Neural cell (in vitro differentiated cells): ENCODE results near the gene TEX54.

ENCODE experiments used
- EP300 ChIP-seq: fragments of 450-650 bp; conservative IDR thresholded peaks from 2 replicates; pipeline ENCODE4 v1.6.1; 2014; ENCODE audit warnings: antibody characterized with exemption, mild to moderate bottlenecking, moderate library complexity; ENCODE audit not compliant: poor library complexity, severe bottlenecking
- POLR2AphosphoS5 ChIP-seq: IDR thresholded peaks from 2 replicates; pipeline ENCODE4 v1.6.1; 2012
- RAD21 ChIP-seq: fragments of 450-650 bp; conservative IDR thresholded peaks from 2 replicates; pipeline ENCODE4 v1.6.1; 2014; ENCODE audit warnings: antibody characterized with exemption, mild to moderate bottlenecking, moderate library complexity
- TF ChIP-seq, protein P1 (sequence below): fragments of 450-650 bp; IDR thresholded peaks from 2 replicates; pipeline ENCODE4 v1.5.1; 2014; ENCODE audit warnings: antibody characterized with exemption, mild to moderate bottlenecking, moderate library complexity; ENCODE audit not compliant: poor library complexity, severe bottlenecking

DNA sequence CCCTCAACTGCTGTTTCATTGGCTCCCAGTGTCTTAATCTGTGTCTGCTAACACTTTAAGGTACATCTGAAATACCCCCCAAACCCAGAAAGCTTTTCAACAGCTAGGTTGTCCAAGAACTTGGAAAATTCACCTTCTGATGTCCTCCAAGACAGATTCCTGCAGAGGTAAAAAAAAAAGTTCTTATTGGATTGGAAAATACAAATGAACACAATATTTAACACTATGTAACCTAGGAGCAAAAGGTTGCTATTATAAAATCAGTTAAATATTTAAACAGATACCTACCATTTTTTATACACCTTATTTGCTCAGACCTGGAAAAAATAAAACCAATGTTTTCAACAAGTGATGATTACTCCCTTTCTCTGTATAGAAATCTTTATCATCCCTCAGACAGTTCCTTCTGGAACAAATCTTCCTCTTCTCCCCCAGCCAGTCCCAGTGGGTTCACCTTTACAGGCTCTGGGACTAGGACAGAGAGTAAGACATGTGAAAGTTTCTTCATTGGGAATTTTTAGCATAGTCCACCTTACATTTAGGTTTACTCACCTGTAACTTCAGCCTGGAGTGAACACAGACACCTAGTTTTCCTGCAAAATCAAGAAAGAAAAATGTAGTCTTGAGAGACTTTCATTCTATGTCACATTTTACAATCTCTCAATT is 20.0 kb upstream of the TEX54 start:
- TF ChIP-seq, protein P1, sequence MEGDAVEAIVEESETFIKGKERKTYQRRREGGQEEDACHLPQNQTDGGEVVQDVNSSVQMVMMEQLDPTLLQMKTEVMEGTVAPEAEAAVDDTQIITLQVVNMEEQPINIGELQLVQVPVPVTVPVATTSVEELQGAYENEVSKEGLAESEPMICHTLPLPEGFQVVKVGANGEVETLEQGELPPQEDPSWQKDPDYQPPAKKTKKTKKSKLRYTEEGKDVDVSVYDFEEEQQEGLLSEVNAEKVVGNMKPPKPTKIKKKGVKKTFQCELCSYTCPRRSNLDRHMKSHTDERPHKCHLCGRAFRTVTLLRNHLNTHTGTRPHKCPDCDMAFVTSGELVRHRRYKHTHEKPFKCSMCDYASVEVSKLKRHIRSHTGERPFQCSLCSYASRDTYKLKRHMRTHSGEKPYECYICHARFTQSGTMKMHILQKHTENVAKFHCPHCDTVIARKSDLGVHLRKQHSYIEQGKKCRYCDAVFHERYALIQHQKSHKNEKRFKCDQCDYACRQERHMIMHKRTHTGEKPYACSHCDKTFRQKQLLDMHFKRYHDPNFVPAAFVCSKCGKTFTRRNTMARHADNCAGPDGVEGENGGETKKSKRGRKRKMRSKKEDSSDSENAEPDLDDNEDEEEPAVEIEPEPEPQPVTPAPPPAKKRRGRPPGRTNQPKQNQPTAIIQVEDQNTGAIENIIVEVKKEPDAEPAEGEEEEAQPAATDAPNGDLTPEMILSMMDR = no peak
- TF ChIP-seq EP300 (no peak), POLR2AphosphoS5 (no peak), RAD21 (no peak)
